ENCODE results near the gene ADGRF5. TPM values are rescaled to one million over a fixed set of nuclear protein-coding genes. Genes with fewer than 3 reads are reported as not detected.
"Not testable (repeated sequence)": the region's sequence is repeated elsewhere in the genome, so short reads cannot be mapped to it uniquely, and the experiment has no call there.

Gene ADGRF5
- total and polyA plus RNA-seq, 8 donors = 2.2 to 7.6 (median 4.0) TPM

DNA sequence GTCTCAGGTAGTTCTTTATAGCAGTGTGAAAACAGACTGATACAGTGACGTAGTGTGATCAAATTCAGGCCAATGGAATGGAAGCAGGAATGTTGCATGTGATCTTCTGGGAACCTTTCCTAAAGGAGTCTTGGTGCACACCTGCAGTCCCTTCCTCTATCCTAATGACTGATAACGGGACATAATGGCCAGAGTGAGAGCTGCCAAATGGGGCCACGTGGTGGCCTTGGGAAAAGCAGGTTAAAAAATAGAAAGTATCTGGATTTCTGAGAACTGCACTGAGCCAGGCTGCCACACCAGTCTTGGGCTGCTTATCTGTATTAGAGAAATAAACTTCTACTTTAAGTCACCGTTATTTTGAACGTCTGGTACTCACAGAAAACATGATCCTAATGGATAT is 76.6 kb downstream of the ADGRF5 start:
- Histone ChIP-seq H3K27ac (no peak overlapping the region), H3K9me3 (no peaks in the 10 kb centered on the region), H3K4me3 (no peak overlapping the region), H3K4me1 (peaks cover 0 to 3% (median 0%) of the 10 kb centered on the region in 3 donors), H3K36me3 (no peaks in the 10 kb centered on the region), H3K27me3 (no peaks in the 10 kb centered on the region)
- FAIRE-seq (no peak), DNase-seq (peak in 3 of 6 donors; percentile 24 to 30 (median 25)), ATAC-seq (peak in 3 of 4 donors; percentile 36 to 60 (median 50))
- TF ChIP-seq, protein P1, sequence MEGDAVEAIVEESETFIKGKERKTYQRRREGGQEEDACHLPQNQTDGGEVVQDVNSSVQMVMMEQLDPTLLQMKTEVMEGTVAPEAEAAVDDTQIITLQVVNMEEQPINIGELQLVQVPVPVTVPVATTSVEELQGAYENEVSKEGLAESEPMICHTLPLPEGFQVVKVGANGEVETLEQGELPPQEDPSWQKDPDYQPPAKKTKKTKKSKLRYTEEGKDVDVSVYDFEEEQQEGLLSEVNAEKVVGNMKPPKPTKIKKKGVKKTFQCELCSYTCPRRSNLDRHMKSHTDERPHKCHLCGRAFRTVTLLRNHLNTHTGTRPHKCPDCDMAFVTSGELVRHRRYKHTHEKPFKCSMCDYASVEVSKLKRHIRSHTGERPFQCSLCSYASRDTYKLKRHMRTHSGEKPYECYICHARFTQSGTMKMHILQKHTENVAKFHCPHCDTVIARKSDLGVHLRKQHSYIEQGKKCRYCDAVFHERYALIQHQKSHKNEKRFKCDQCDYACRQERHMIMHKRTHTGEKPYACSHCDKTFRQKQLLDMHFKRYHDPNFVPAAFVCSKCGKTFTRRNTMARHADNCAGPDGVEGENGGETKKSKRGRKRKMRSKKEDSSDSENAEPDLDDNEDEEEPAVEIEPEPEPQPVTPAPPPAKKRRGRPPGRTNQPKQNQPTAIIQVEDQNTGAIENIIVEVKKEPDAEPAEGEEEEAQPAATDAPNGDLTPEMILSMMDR (IDR thresholded peaks at IDR 0.05) = no peak
- WGBS, 2 donors = 20 to 27% methylated on average over 5 of the region's 5 CpGs
- intact Hi-C loops (cut with DNase I) = loop anchor here in 1 of 3 donors (10.0 kb wide), 1 partner anchor 210 kb away; no protein-coding TSS in a partner anchor

GRCh38 chr6:46842252-46842846 is 79.4 kb downstream of the ADGRF5 start:
- H3K27me3 ChIP-seq, ATAC-seq, H3K4me3 ChIP-seq, H3K27ac ChIP-seq, DNase-seq, H3K4me1 ChIP-seq, H3K36me3 ChIP-seq, H3K9me3 ChIP-seq, FAIRE-seq: not testable (repeated sequence)
- intact Hi-C loops (cut with DNase I) = loop anchor here in 1 of 3 donors (10.0 kb wide), 1 partner anchor 212 kb away; no protein-coding TSS in a partner anchor
- WGBS, 2 donors = 90 to 91% methylated on average over 6 of the region's 6 CpGs

DNA sequence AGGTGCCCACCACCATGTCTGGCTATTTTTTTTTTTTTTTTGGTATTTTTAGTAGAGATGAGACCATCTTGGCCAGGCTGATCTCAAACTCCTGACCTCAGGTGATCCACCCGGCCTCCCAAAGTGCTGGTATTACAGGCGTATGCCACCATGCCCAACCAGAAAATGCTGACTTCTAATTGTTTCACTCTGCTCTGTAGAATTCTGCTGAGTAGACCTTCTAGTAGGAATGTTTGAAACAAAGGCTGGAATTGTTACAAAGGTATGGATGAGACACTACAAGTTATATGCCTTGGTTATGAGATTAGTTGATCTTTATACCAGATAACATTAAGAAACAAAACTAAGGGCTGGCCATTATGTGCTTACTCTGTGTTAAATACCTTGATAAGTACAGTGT is 83.7 kb downstream of the ADGRF5 start:
- WGBS, 2 donors = 97 to 98% methylated on average over 2 of the region's 2 CpGs
- TF ChIP-seq, protein P1 (IDR thresholded peaks at IDR 0.05) = no peak
- Histone ChIP-seq H3K27me3 (no peaks in the 10 kb centered on the region), H3K27ac (no peak overlapping the region), H3K9me3 (no peaks in the 10 kb centered on the region), H3K4me3 (no peak overlapping the region), H3K36me3 (no peaks in the 10 kb centered on the region), H3K4me1 (no peaks in the 10 kb centered on the region)
- no peak for DNase-seq
- no peak for ATAC-seq
- intact Hi-C loops (cut with DNase I) = no loop called here
- no peak for FAIRE-seq

DNA sequence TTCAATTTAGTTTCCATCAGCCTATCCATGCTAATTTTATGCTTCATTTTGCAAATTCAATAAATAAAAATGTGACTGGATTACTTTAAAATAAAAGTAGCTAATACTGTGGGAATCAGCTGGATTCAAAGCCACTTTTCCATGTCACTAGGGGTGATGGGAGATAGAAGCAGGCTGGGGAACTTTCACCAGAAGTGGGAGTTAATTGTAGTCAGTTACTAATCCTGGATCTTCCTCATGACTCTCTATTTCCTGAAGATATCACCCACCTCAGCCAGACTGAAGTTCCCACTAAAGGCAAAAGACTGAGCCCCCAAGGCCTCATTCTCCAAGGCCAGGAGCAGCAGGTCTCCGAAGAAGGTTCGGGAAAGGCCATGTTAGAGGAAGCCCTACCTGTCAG is 86.7 kb downstream of the ADGRF5 start:
- H3K9me3 ChIP-seq; FAIRE-seq; intact Hi-C loops (cut with DNase I); H3K27ac ChIP-seq; H3K4me1 ChIP-seq; H3K27me3 ChIP-seq; ATAC-seq; H3K4me3 ChIP-seq; H3K36me3 ChIP-seq; DNase-seq: not testable (repeated sequence)
- 94 to 98% methylated on average over 2 of the region's 2 CpGs for whole genome bisulfite sequencing, 2 donors

DNA sequence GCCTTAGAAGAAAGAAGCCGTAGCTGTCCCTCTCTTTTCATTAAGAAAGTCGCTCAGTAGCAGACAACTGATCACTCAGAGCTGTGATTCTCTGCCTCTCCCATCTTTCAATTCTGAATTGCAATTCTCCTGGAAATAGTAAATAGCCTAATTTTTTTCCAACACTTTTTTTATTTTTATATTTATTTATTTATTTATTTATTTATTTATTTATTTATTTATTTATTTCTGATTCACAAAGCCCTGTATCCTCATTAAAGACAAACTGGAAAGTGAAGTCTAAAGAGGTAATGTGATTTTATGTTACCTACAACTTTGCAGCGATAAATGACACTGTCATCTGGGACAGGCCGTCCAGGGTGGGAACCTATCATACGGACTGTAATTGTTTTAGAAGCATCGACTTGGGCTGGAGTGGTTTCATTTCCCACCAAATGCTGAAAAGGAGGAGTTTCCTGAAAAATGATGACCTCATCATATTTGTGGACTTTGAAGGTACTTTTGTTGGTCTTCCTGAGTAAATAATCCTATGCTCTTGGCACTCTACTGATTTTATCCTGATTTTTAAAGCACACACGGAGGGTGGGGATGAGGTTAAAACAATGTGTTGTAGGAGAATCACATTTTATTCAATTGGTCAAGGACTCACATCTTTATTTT is 87.4 kb downstream of the ADGRF5 start:
- H3K27me3 ChIP-seq; DNase-seq; H3K4me1 ChIP-seq; H3K27ac ChIP-seq; H3K4me3 ChIP-seq; FAIRE-seq; intact Hi-C loops (cut with DNase I); H3K36me3 ChIP-seq; ATAC-seq; H3K9me3 ChIP-seq: not testable (repeated sequence)
- 65 to 68% methylated on average over 7 of the region's 7 CpGs for WGBS, 2 donors

DNA sequence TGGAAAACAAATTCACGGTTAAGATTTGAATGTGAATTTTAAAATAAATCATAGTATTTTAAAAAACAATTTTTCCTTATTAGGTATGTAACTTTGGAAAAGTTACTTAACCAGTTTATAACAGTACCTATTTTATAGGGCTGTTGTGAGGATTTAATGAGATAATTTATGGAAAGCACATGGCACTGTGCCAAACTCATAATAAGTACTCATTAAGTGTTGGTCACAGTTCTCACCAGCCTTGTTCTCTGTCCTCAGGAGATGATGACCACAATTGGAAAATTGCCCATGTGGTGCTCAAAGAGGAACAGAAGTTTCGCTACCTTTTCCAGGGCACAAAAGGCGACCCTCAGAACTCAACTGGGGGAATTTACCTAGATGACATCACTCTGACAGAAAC is 88.9 kb downstream of the ADGRF5 start:
- 95 to 98% methylated on average over 3 of the region's 3 CpGs for WGBS, 2 donors
- FAIRE-seq = no peak

More for the DNA sequence above, 88.9 kb downstream of the ADGRF5 start:
- Histone ChIP-seq H3K4me3 (no peak overlapping the region), H3K9me3 (no peaks in the 10 kb centered on the region), H3K27me3 (no peaks in the 10 kb centered on the region), H3K4me1 (no peaks in the 10 kb centered on the region), H3K36me3 (no peaks in the 10 kb centered on the region), H3K27ac (no peak overlapping the region)
- TF ChIP-seq, protein P1 (IDR thresholded peaks at IDR 0.05) = no peak
- ATAC-seq (no peak), DNase-seq (no peak)
- intact Hi-C loops (cut with DNase I) = no loop called here
